ENCODE measurements around the gene SCRN1.

Gene SCRN1

GRCh38 chr7:29935111-29935510 is 54.5 kb downstream of the SCRN1 start:
- peaks cover 49% of the 10 kb centered on the region for H3K36me3 ChIP-seq
- TF ChIP-seq CTCF (IDR thresholded peaks at IDR 0.05; ENCODE audit: low read depth, low read length), result no peak

GRCh38 chr7:29929018-29929807 is 60.4 kb downstream of the SCRN1 start:
- TF ChIP-seq CTCF (IDR thresholded peaks at IDR 0.05; ENCODE audit: low read depth, low read length), result no peak
- DNase-seq, result no peak
- Histone ChIP-seq H3K36me3 (peaks cover 10% of the 10 kb centered on the region), H3K9me3 (ENCODE audit: severe bottlenecking) (no peaks in the 10 kb centered on the region), H3K27me3 (ENCODE audit: insufficient read depth, low read depth, severe bottlenecking) (no peaks in the 10 kb centered on the region), H3K27ac (no peak overlapping the region), H3K4me3 (ENCODE audit: low read depth, low read length) (no peak overlapping the region)

More at GRCh38 chr7:29935111-29935510, 54.5 kb downstream of the SCRN1 start:
- no peaks in the 10 kb centered on the region for H3K9me3 ChIP-seq (ENCODE audit: severe bottlenecking)
- DNase-seq, result no peak
- no peak overlapping the region for H3K27ac ChIP-seq
- no peak overlapping the region for H3K4me3 ChIP-seq (ENCODE audit: low read depth, low read length)
- no peaks in the 10 kb centered on the region for H3K27me3 ChIP-seq (ENCODE audit: insufficient read depth, low read depth, severe bottlenecking)

GRCh38 chr7:29926741-29927140 is 62.9 kb downstream of the SCRN1 start:
- Histone ChIP-seq H3K4me3 (ENCODE audit: low read depth, low read length) (no peak overlapping the region), H3K27ac (no peak overlapping the region), H3K27me3 (ENCODE audit: insufficient read depth, low read depth, severe bottlenecking) (no peaks in the 10 kb centered on the region), H3K9me3 (ENCODE audit: severe bottlenecking) (no peaks in the 10 kb centered on the region), H3K36me3 (peaks cover 16% of the 10 kb centered on the region)
- no peak for TF ChIP-seq CTCF (IDR thresholded peaks at IDR 0.05; ENCODE audit: low read depth, low read length)
- DNase-seq, result no peak

- Histone ChIP-seq H3K27me3 (ENCODE audit: insufficient read depth, low read depth, severe bottlenecking) (no peaks in the 10 kb centered on the region), H3K36me3 (peaks cover 18% of the 10 kb centered on the region), H3K4me3 (ENCODE audit: low read depth, low read length) (no peak overlapping the region), H3K27ac (no peak overlapping the region), H3K9me3 (ENCODE audit: severe bottlenecking) (no peaks in the 10 kb centered on the region)
- no peak for DNase-seq
- TF ChIP-seq CTCF (IDR thresholded peaks at IDR 0.05; ENCODE audit: low read depth, low read length), result no peak
Observed at GRCh38 chr7:29926216-29926615, 63.4 kb downstream of the SCRN1 start.

- no peak for DNase-seq
- H3K4me3 ChIP-seq (ENCODE audit: low read depth, low read length), result no peak overlapping the region
- H3K27me3 ChIP-seq (ENCODE audit: insufficient read depth, low read depth, severe bottlenecking), result no peaks in the 10 kb centered on the region
- no peak for TF ChIP-seq CTCF (IDR thresholded peaks at IDR 0.05; ENCODE audit: low read depth, low read length)
- H3K27ac ChIP-seq, result no peak overlapping the region
- H3K9me3 ChIP-seq (ENCODE audit: severe bottlenecking), result no peaks in the 10 kb centered on the region
- peaks cover 10% of the 10 kb centered on the region for H3K36me3 ChIP-seq
Observed at GRCh38 chr7:29924684-29925083, 64.9 kb downstream of the SCRN1 start.

GRCh38 chr7:29924006-29924405 is 65.6 kb downstream of the SCRN1 start:
- Histone ChIP-seq H3K27me3 (ENCODE audit: insufficient read depth, low read depth, severe bottlenecking) (no peaks in the 10 kb centered on the region), H3K9me3 (ENCODE audit: severe bottlenecking) (no peaks in the 10 kb centered on the region), H3K36me3 (peaks cover 10% of the 10 kb centered on the region), H3K27ac (no peak overlapping the region), H3K4me3 (ENCODE audit: low read depth, low read length) (no peak overlapping the region)
- TF ChIP-seq CTCF (IDR thresholded peaks at IDR 0.05; ENCODE audit: low read depth, low read length), result peak; percentile 40; the same call in 1 of the 2 replicates
- DNase-seq, result peak; percentile 28

Measured in WERI-Rb-1 (cell line).